Measurements from ENCODE around the gene MTCL1.

The MTCL1 gene

GRCh38 chr18:8833480-8833879 is 128.1 kb downstream of the MTCL1 start:
- DNase-seq (ENCODE audit: low spot score), result no peak

GRCh38 chr18:8834881-8835280 is 129.5 kb downstream of the MTCL1 start:
- DNase-seq (ENCODE audit: low spot score), result no peak

- no peak for DNase-seq (ENCODE audit: low spot score)
Measured at GRCh38 chr18:8835521-8835953, 130.2 kb downstream of the MTCL1 start.

- no peak for DNase-seq (ENCODE audit: low spot score)
Measured at GRCh38 chr18:8839281-8839680, 133.9 kb downstream of the MTCL1 start.

GRCh38 chr18:8841781-8842485 is 136.6 kb downstream of the MTCL1 start:
- no peak for DNase-seq (ENCODE audit: low spot score)

- DNase-seq (ENCODE audit: low spot score), result no peak
Measured at GRCh38 chr18:8842506-8842905, 137.2 kb downstream of the MTCL1 start.

- DNase-seq (ENCODE audit: low spot score), result no peak
Measured at GRCh38 chr18:8843005-8843404, 137.6 kb downstream of the MTCL1 start.

GRCh38 chr18:8844721-8845148 is 139.4 kb downstream of the MTCL1 start:
- DNase-seq (ENCODE audit: low spot score), result no peak

- DNase-seq (ENCODE audit: low spot score), result no peak
Measured at GRCh38 chr18:8845506-8845905, 140.2 kb downstream of the MTCL1 start.

- no peak for DNase-seq (ENCODE audit: low spot score)
Measured at GRCh38 chr18:8847066-8847755, 141.9 kb downstream of the MTCL1 start.

GRCh38 chr18:8847900-8848299 is 142.5 kb downstream of the MTCL1 start:
- DNase-seq (ENCODE audit: low spot score), result no peak

GRCh38 chr18:8848541-8848940 is 143.2 kb downstream of the MTCL1 start:
- no peak for DNase-seq (ENCODE audit: low spot score)

- DNase-seq (ENCODE audit: low spot score), result no peak
Measured at GRCh38 chr18:8849696-8850095, 144.3 kb downstream of the MTCL1 start.

- DNase-seq (ENCODE audit: low spot score), result no peak
Measured at GRCh38 chr18:8851659-8852058, 146.3 kb downstream of the MTCL1 start.

- DNase-seq (ENCODE audit: low spot score), result no peak
Measured at GRCh38 chr18:8854550-8854949, 149.2 kb downstream of the MTCL1 start.

- no peak for DNase-seq (ENCODE audit: low spot score)
Measured at GRCh38 chr18:8854962-8855361, 149.6 kb downstream of the MTCL1 start.

- DNase-seq (ENCODE audit: low spot score), result no peak
Measured at GRCh38 chr18:8856212-8856611, 150.9 kb downstream of the MTCL1 start.

- DNase-seq (ENCODE audit: low spot score), result no peak
Measured at GRCh38 chr18:8856769-8857393, 151.5 kb downstream of the MTCL1 start.

GRCh38 chr18:8857806-8858205 is 152.4 kb downstream of the MTCL1 start:
- DNase-seq (ENCODE audit: low spot score), result no peak

GRCh38 chr18:8858888-8859511 is 153.6 kb downstream of the MTCL1 start:
- no peak for DNase-seq (ENCODE audit: low spot score)

GRCh38 chr18:8860845-8861642 is 155.7 kb downstream of the MTCL1 start:
- DNase-seq (ENCODE audit: low spot score), result no peak

GRCh38 chr18:8863427-8863826 is 158.1 kb downstream of the MTCL1 start:
- DNase-seq (ENCODE audit: low spot score), result no peak

Data from activated CD4-positive, alpha-beta T cell treated with anti-CD3 and anti-CD28 coated beads, Interleukin-2, Interleukin-4, amounts not matched to agents 100 ng/mL and 50 ng/mL, durations not matched to agents 16 hours and 8 hours (primary cell).